ENCODE measurements around the gene BLOC1S6. TPM values are rescaled to one million over a fixed set of nuclear protein-coding genes. Genes with fewer than 3 reads are reported as not detected.

BLOC1S6 gene
- total RNA-seq, 1 donor from 2014 or later: 64.2 TPM

DNA sequence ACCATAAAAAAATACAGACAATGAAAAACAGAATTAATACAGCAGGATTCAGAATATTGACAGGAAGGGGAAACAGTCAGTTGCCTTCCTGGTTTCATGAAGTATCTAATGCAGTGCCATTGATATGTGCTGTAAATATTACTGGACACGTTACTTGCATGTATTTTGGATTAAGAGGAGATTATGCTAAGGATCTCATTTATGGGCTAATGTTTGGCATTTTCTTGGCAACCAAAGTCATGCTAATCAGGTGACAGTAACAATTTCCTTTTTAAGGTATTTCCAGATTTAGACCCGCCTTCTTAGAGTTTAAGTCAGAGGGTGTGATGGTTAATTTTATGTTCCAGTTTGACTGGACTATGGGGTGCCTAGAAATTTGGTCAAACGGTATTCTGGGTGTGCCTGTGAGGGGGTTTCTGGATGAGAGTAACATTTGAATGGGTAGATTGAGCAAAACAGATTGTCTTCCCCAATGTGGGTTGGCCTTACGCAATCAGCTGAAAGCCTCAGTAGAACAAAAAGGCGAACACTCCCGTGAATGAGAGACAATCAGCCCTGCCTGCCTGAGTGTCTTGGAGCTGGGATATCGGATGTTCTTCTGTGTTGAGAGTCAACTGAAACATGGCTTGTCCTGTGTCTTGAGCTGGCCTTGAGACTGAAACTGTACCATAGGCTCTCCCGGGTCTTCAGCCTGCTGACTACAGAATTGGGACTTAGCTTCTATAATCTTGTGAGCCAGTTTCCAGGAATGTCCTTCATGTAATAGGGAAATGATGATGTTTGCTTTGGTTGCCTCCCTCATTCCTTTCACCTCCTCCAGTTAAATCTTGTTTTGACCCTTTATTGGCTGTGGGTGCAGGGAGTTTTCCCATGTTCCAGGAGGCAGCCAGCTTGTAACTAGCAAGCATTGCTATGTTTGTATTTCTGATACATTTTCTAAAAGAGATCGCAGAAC, 58.1 kb downstream of the BLOC1S6 start:
- Mint-ChIP-seq H3K9me3 (ENCODE audit: unreplicated experiment) (peaks cover 3% of the 10 kb centered on the region), H3K27me3 (ENCODE audit: low read depth, unreplicated experiment) (no peaks in the 10 kb centered on the region), H3K4me3 (ENCODE audit: unreplicated experiment) (no peak overlapping the region), H3K27ac (ENCODE audit: unreplicated experiment) (peak overlapping the region; percentile 37), H3K36me3 (ENCODE audit: low read depth, unreplicated experiment) (peaks cover 2% of the 10 kb centered on the region), H3K4me1 (ENCODE audit: low read depth, unreplicated experiment) (peaks cover 30% of the 10 kb centered on the region)
- Histone ChIP-seq H3K27ac (ENCODE audit: low read depth, low read length) (peak overlapping the region; percentile 18), H3K4me2 (ENCODE audit: low read length) (peak overlapping the region; percentile 36), H3K9me3 (ENCODE audit: insufficient read depth, low read depth, low read length) (no peaks in the 10 kb centered on the region), H3K36me3 (ENCODE audit: insufficient read depth, low read length) (no peaks in the 10 kb centered on the region), H3K4me3 (ENCODE audit: insufficient read depth, low read depth, low read length) (no peak overlapping the region), H3K9ac (ENCODE audit: low read length) (no peak overlapping the region), H3K27me3 (ENCODE audit: insufficient read depth, low read length) (no peaks in the 10 kb centered on the region), H3K4me1 (ENCODE audit: insufficient read depth, low read length) (peaks cover 36% of the 10 kb centered on the region), H2AFZ (ENCODE audit: low read depth, low read length) (no peak overlapping the region), H3K79me2 (ENCODE audit: insufficient read depth, low read length) (no peaks in the 10 kb centered on the region), H4K20me1 (ENCODE audit: insufficient read depth, low read length) (no peaks in the 10 kb centered on the region)
- FAIRE-seq (peak; percentile 49), DNase-seq (ENCODE audit: low read depth) (peak; percentile 66)
- TF ChIP-seq, protein P1, sequence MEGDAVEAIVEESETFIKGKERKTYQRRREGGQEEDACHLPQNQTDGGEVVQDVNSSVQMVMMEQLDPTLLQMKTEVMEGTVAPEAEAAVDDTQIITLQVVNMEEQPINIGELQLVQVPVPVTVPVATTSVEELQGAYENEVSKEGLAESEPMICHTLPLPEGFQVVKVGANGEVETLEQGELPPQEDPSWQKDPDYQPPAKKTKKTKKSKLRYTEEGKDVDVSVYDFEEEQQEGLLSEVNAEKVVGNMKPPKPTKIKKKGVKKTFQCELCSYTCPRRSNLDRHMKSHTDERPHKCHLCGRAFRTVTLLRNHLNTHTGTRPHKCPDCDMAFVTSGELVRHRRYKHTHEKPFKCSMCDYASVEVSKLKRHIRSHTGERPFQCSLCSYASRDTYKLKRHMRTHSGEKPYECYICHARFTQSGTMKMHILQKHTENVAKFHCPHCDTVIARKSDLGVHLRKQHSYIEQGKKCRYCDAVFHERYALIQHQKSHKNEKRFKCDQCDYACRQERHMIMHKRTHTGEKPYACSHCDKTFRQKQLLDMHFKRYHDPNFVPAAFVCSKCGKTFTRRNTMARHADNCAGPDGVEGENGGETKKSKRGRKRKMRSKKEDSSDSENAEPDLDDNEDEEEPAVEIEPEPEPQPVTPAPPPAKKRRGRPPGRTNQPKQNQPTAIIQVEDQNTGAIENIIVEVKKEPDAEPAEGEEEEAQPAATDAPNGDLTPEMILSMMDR (IDR thresholded peaks at IDR 0.05; ENCODE audit: insufficient read depth, low read depth, low read length): no peak
- TF ChIP-seq EZH2 (IDR thresholded peaks at IDR 0.05; ENCODE audit: insufficient read depth, low read length): no peak

DNA sequence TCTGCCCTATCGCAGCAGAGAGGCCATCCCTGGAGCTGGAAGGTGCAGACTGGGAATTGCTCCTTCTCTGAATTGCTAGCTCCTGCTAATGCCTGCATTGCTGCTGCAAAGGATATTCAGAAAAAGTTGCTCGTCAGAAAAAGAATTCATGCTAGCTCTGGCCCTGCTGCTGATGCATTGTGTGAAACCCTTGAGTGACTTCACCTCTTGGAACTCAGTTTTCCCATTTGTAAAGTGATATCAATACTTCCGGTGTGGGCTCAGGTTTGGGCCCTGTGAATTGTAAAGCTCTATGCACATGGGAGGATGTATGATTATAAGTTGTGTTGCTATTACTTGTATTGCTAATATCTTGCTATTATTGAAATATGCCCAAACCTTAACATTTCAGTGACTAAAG, 59.0 kb downstream of the BLOC1S6 start:
- FAIRE-seq: peak; percentile 26
- peaks cover 24% of the 10 kb centered on the region for H3K4me1 Mint-ChIP-seq (ENCODE audit: low read depth, unreplicated experiment)
- H3K4me3 Mint-ChIP-seq (ENCODE audit: unreplicated experiment): no peak overlapping the region
- peak overlapping the region; percentile 36 for H3K4me2 ChIP-seq (ENCODE audit: low read length)
- no peaks in the 10 kb centered on the region for H3K27me3 Mint-ChIP-seq (ENCODE audit: low read depth, unreplicated experiment)
- no peaks in the 10 kb centered on the region for H3K9me3 ChIP-seq (ENCODE audit: insufficient read depth, low read depth, low read length)
- no peaks in the 10 kb centered on the region for H4K20me1 ChIP-seq (ENCODE audit: insufficient read depth, low read length)
- H3K27ac Mint-ChIP-seq (ENCODE audit: unreplicated experiment): no peak overlapping the region
- H3K27ac ChIP-seq (ENCODE audit: low read depth, low read length): no peak overlapping the region
- no peak overlapping the region for H2AFZ ChIP-seq (ENCODE audit: low read depth, low read length)
- H3K9me3 Mint-ChIP-seq (ENCODE audit: unreplicated experiment): peaks cover 3% of the 10 kb centered on the region
- DNase-seq (ENCODE audit: low read depth): peak; percentile 36
- H3K4me1 ChIP-seq (ENCODE audit: insufficient read depth, low read length): peaks cover 28% of the 10 kb centered on the region
- H3K4me3 ChIP-seq (ENCODE audit: insufficient read depth, low read depth, low read length): no peak overlapping the region
- TF ChIP-seq, protein P1 (IDR thresholded peaks at IDR 0.05; ENCODE audit: insufficient read depth, low read depth, low read length): no peak
- TF ChIP-seq EZH2 (IDR thresholded peaks at IDR 0.05; ENCODE audit: insufficient read depth, low read length): no peak
- H3K79me2 ChIP-seq (ENCODE audit: insufficient read depth, low read length): no peaks in the 10 kb centered on the region
- H3K27me3 ChIP-seq (ENCODE audit: insufficient read depth, low read length): no peaks in the 10 kb centered on the region
- no peak overlapping the region for H3K9ac ChIP-seq (ENCODE audit: low read length)
- H3K36me3 ChIP-seq (ENCODE audit: insufficient read depth, low read length): no peaks in the 10 kb centered on the region
- H3K36me3 Mint-ChIP-seq (ENCODE audit: low read depth, unreplicated experiment): peaks cover 5% of the 10 kb centered on the region

DNA sequence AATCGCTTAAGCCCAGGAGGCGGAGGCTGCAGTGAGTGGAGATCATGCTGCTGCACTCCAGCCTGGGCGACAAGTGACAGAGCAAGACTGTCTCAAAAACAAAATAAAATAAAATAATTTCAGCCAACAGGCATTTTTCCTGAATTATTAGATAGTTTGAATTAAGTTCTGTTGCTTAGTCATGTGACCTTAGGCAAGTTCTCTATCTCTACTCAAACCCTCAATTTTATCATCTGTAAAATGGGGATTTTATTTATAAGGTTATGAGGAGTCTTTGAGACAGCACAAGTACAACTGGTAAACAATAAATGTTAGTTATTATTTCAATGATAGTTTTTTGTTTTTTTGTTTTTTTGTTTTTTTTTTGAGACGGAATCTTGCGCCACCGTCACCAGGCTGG, 60.6 kb downstream of the BLOC1S6 start:
- Histone ChIP-seq H4K20me1 (ENCODE audit: insufficient read depth, low read length) (no peaks in the 10 kb centered on the region), H3K4me1 (ENCODE audit: insufficient read depth, low read length) (peaks cover 15% of the 10 kb centered on the region), H3K9me3 (ENCODE audit: insufficient read depth, low read depth, low read length) (no peaks in the 10 kb centered on the region), H3K36me3 (ENCODE audit: insufficient read depth, low read length) (no peaks in the 10 kb centered on the region), H3K27ac (ENCODE audit: low read depth, low read length) (no peak overlapping the region), H3K27me3 (ENCODE audit: insufficient read depth, low read length) (no peaks in the 10 kb centered on the region), H3K9ac (ENCODE audit: low read length) (no peak overlapping the region), H3K4me2 (ENCODE audit: low read length) (no peak overlapping the region), H3K79me2 (ENCODE audit: insufficient read depth, low read length) (no peaks in the 10 kb centered on the region), H2AFZ (ENCODE audit: low read depth, low read length) (no peak overlapping the region), H3K4me3 (ENCODE audit: insufficient read depth, low read depth, low read length) (no peak overlapping the region)
- Mint-ChIP-seq H3K9me3 (ENCODE audit: unreplicated experiment) (peaks cover 3% of the 10 kb centered on the region), H3K36me3 (ENCODE audit: low read depth, unreplicated experiment) (peaks cover 5% of the 10 kb centered on the region), H3K27ac (ENCODE audit: unreplicated experiment) (no peak overlapping the region), H3K4me3 (ENCODE audit: unreplicated experiment) (no peak overlapping the region), H3K4me1 (ENCODE audit: low read depth, unreplicated experiment) (peaks cover 10% of the 10 kb centered on the region), H3K27me3 (ENCODE audit: low read depth, unreplicated experiment) (no peaks in the 10 kb centered on the region)
- FAIRE-seq: no peak
- TF ChIP-seq, protein P1 (IDR thresholded peaks at IDR 0.05; ENCODE audit: insufficient read depth, low read depth, low read length): no peak
- no peak for TF ChIP-seq EZH2 (IDR thresholded peaks at IDR 0.05; ENCODE audit: insufficient read depth, low read length)
- DNase-seq (ENCODE audit: low read depth): no peak
